Esophagus squamous epithelium (tissue), 4 donors: ENCODE results near the gene ARHGDIB.

Experiments
- CTCF ChIP-seq, 6 experiments: fragments of 450-650 bp in 4 of 6; fragments of 200-600 bp in 2 of 6; sonication (generic) in 2 of 6; IDR thresholded peaks; one replicate each; pipeline ENCODE4 v1.5.1; 2016 to 2019; ENCODE audit warnings: antibody characterized with exemption in 6 of 6, mild to moderate bottlenecking in 4 of 6, moderate library complexity in 4 of 6
- POLR2A ChIP-seq, 4 donors: fragments of 450-650 bp; IDR thresholded peaks; one replicate each; pipeline ENCODE4 v1.6.1; 2017; ENCODE audit warnings: antibody characterized with exemption in 4 of 4, mild to moderate bottlenecking in 4 of 4, moderate library complexity in 3 of 4

DNA sequence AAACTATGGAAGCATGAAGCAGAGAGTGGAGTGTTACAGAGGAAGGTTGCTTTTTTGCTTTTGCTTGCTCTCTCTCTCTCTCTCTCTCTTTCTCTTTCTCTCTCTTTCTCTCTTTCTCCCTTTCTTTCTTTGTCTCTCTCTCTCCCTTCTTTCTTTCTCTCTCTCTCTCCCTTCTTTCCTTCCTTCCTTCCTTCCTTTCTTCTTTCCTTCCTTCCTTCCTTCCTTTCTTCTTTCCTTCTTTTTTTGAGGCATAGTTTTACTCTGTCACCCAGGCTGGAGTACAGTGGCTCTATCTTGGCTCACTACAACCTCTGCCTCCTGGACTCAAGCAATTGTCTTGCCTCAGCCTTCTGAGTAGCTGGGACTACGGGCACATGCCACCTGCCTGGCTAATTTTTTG is 7.6 kb downstream of the ARHGDIB start:
- TF ChIP-seq CTCF (IDR thresholded peaks at IDR 0.05): no peak
- TF ChIP-seq POLR2A (IDR thresholded peaks at IDR 0.05): no peak
